Measurements from ENCODE around the gene ATG9B. TPM values are rescaled to one million over a fixed set of nuclear protein-coding genes. Genes with fewer than 3 reads are reported as not detected.

Gene ATG9B
- total and polyA plus RNA-seq, 9 of the 15 experiments (the other 6 are each of a cell fraction or from before 2014, with no cell fraction given), result 0.29 to 8.0 (median 2.1) TPM

DNA sequence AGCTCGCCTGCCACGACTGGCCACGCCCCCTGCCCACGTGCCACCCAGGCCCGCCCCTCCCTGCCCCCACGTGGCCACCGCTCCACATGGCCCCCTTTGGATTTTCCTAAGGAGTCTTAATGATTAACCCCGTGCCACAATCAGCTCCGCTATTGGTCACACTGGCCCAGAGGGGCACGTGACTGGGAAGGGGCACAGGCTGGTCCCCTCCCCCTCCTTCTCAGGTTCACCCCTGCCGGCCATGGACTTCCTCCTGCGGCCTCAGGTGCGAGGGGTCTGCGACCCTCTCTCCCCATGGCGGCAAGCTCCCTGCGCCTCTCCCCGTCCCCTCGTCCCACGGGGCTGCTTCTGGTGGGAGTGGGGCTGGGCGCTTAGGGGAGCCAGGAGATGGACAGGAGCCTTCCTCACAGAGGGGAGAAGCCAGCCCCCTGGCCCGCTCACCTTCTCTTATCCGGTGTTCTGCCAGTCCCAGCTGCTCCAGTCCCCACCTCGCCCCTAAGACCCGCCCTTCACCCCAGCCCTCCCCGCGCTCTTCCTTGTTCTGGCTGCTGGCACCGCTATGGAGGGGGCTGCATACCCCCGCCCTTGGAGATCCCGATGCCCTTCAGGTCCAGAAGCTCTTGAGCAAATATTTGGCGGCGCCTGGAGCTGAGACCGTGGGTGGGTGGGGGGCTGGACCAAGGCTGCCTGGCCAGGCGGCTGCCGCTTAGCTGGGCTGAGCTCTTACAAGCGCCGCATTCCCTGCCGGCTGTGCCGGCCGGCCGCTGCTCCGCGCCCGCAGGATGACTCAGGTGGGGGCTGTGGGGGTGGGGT lies 38.3 kb upstream of the ATG9B start (continued):
- no peak for TF ChIP-seq MYNN (IDR thresholded peaks at IDR 0.05)
- TF ChIP-seq MYNN (CRISPR knock-in tag; IDR thresholded peaks at IDR 0.05), result no peak
- TF ChIP-seq, protein P1, sequence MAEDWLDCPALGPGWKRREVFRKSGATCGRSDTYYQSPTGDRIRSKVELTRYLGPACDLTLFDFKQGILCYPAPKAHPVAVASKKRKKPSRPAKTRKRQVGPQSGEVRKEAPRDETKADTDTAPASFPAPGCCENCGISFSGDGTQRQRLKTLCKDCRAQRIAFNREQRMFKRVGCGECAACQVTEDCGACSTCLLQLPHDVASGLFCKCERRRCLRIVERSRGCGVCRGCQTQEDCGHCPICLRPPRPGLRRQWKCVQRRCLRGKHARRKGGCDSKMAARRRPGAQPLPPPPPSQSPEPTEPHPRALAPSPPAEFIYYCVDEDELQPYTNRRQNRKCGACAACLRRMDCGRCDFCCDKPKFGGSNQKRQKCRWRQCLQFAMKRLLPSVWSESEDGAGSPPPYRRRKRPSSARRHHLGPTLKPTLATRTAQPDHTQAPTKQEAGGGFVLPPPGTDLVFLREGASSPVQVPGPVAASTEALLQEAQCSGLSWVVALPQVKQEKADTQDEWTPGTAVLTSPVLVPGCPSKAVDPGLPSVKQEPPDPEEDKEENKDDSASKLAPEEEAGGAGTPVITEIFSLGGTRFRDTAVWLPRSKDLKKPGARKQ (CRISPR knock-in tag; IDR thresholded peaks at IDR 0.05), result no peak
- TF ChIP-seq MXI1 (IDR thresholded peaks at IDR 0.05; ENCODE audit: low read depth, low read length), result peak; percentile 99
- TF ChIP-seq, protein P2, sequence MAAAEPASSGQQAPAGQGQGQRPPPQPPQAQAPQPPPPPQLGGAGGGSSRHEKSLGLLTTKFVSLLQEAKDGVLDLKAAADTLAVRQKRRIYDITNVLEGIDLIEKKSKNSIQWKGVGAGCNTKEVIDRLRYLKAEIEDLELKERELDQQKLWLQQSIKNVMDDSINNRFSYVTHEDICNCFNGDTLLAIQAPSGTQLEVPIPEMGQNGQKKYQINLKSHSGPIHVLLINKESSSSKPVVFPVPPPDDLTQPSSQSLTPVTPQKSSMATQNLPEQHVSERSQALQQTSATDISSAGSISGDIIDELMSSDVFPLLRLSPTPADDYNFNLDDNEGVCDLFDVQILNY (CRISPR knock-in tag; IDR thresholded peaks at IDR 0.05), result no peak
- TF ChIP-seq DACH1 (IDR thresholded peaks at IDR 0.05; ENCODE audit: partially characterized antibody), result peak; percentile 57
- 0 out of 2 replicates have a peak, but pooled peaks have one; percentile 50 for TF ChIP-seq FOXK1 (CRISPR knock-in tag; IDR thresholded peaks at IDR 0.05; ENCODE audit: borderline replicate concordance)
- TF ChIP-seq ZNF347 (CRISPR knock-in tag; IDR thresholded peaks at IDR 0.05; ENCODE audit: low read depth), result no peak
- no peak for TF ChIP-seq KHSRP (IDR thresholded peaks at IDR 0.05)
- no peak for TF ChIP-seq NFATC3 (IDR thresholded peaks at IDR 0.05)
- TF ChIP-seq ZBTB7A (IDR thresholded peaks at IDR 0.05; ENCODE audit: borderline replicate concordance, control insufficient read depth, low read depth, low read length), result peak; percentile 72
- TF ChIP-seq, protein P3, sequence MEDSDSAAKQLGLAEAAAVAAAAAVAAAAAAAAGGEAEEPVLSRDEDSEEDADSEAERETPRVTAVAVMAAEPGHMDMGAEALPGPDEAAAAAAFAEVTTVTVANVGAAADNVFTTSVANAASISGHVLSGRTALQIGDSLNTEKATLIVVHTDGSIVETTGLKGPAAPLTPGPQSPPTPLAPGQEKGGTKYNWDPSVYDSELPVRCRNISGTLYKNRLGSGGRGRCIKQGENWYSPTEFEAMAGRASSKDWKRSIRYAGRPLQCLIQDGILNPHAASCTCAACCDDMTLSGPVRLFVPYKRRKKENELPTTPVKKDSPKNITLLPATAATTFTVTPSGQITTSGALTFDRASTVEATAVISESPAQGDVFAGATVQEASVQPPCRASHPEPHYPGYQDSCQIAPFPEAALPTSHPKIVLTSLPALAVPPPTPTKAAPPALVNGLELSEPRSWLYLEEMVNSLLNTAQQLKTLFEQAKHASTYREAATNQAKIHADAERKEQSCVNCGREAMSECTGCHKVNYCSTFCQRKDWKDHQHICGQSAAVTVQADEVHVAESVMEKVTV (CRISPR knock-in tag; IDR thresholded peaks at IDR 0.05), result no peak
- peak; percentile 49; the same call in 1 of the 2 replicates for TF ChIP-seq POLR2AphosphoS5 (IDR thresholded peaks at IDR 0.05; ENCODE audit: control insufficient read depth, insufficient read depth, low read depth, low read length)
- TF ChIP-seq ARNT (IDR thresholded peaks at IDR 0.05), result no peak; a peak in 1 of 4 replicates
- TF ChIP-seq, protein P4, sequence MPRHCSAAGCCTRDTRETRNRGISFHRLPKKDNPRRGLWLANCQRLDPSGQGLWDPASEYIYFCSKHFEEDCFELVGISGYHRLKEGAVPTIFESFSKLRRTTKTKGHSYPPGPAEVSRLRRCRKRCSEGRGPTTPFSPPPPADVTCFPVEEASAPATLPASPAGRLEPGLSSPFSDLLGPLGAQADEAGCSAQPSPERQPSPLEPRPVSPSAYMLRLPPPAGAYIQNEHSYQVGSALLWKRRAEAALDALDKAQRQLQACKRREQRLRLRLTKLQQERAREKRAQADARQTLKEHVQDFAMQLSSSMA (CRISPR knock-in tag; IDR thresholded peaks at IDR 0.05), result no peak
- TF ChIP-seq, protein P5, sequence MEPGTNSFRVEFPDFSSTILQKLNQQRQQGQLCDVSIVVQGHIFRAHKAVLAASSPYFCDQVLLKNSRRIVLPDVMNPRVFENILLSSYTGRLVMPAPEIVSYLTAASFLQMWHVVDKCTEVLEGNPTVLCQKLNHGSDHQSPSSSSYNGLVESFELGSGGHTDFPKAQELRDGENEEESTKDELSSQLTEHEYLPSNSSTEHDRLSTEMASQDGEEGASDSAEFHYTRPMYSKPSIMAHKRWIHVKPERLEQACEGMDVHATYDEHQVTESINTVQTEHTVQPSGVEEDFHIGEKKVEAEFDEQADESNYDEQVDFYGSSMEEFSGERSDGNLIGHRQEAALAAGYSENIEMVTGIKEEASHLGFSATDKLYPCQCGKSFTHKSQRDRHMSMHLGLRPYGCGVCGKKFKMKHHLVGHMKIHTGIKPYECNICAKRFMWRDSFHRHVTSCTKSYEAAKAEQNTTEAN (CRISPR knock-in tag; IDR thresholded peaks at IDR 0.05), result no peak
- TF ChIP-seq ZNF695 (CRISPR knock-in tag; IDR thresholded peaks at IDR 0.05), result 0 out of 2 replicates have a peak, but pooled peaks have one; percentile 5
- TF ChIP-seq HMG20A (CRISPR knock-in tag; conservative IDR thresholded peaks at IDR 0.05), result no peak
